ENCODE results near the gene C9orf50.
"Not testable (repeated sequence)": the region's sequence is repeated elsewhere in the genome, so short reads cannot be mapped to it uniquely, and the experiment has no call there.

C9orf50 gene

GRCh38 chr9:129620669-129621295 lies at the start of gene C9orf50:
Gene C9orf50, minus strand, starts transcription at chr9:129621101. Its CDS starts 527 bp downstream, at chr9:129620574.
- no peak for DNase-seq (ENCODE audit: low read depth)

- DNase-seq (ENCODE audit: low read depth), result no peak
Measured at GRCh38 chr9:129669946-129670345, 49.0 kb upstream of the C9orf50 start.

GRCh38 chr9:129669141-129669718 lies 48.3 kb upstream of the C9orf50 start:
- no peak for DNase-seq (ENCODE audit: low read depth)

- DNase-seq (ENCODE audit: low read depth), result no peak
Measured at GRCh38 chr9:129667850-129668249, 46.9 kb upstream of the C9orf50 start.

- DNase-seq (ENCODE audit: low read depth), result no peak
Measured at GRCh38 chr9:129667378-129667777, 46.5 kb upstream of the C9orf50 start.

GRCh38 chr9:129666575-129666974 lies 45.7 kb upstream of the C9orf50 start:
- no peak for DNase-seq (ENCODE audit: low read depth)

GRCh38 chr9:129665814-129666520 lies 45.1 kb upstream of the C9orf50 start:
- no peak for DNase-seq (ENCODE audit: low read depth)

- no peak for DNase-seq (ENCODE audit: low read depth)
Measured at GRCh38 chr9:129665389-129665775, 44.5 kb upstream of the C9orf50 start, which contains the start of gene PRRX2. Gene PRRX2, plus strand, starts transcription at chr9:129665647. Its CDS starts 221 bp downstream, at chr9:129665868.

GRCh38 chr9:129664746-129665388 lies 44.0 kb upstream of the C9orf50 start:
- DNase-seq (ENCODE audit: low read depth), result no peak

GRCh38 chr9:129662239-129662638 lies 41.3 kb upstream of the C9orf50 start:
- DNase-seq (ENCODE audit: low read depth), result not testable (repeated sequence)

- no peak for DNase-seq (ENCODE audit: low read depth)
Measured at GRCh38 chr9:129661029-129661428, 40.1 kb upstream of the C9orf50 start.

- DNase-seq (ENCODE audit: low read depth), result no peak
Measured at GRCh38 chr9:129656795-129657390, 36.0 kb upstream of the C9orf50 start.

GRCh38 chr9:129655696-129656095 lies 34.8 kb upstream of the C9orf50 start:
- DNase-seq (ENCODE audit: low read depth), result no peak

- no peak for DNase-seq (ENCODE audit: low read depth)
Measured at GRCh38 chr9:129655154-129655553, 34.3 kb upstream of the C9orf50 start.

GRCh38 chr9:129654554-129655040 lies 33.7 kb upstream of the C9orf50 start:
- DNase-seq (ENCODE audit: low read depth), result no peak

- DNase-seq (ENCODE audit: low read depth), result no peak
Measured at GRCh38 chr9:129653823-129654553, 33.1 kb upstream of the C9orf50 start.

GRCh38 chr9:129650680-129651235 lies 29.9 kb upstream of the C9orf50 start:
- DNase-seq (ENCODE audit: low read depth), result no peak

GRCh38 chr9:129649726-129650679 lies 29.1 kb upstream of the C9orf50 start:
- no peak for DNase-seq (ENCODE audit: low read depth)

- DNase-seq (ENCODE audit: low read depth), result no peak
Measured at GRCh38 chr9:129648764-129649115, 27.8 kb upstream of the C9orf50 start.
